Measurements from ENCODE around the gene NDUFAF3.

Gene NDUFAF3

GRCh38 chr3:49028673-49029562, 7.0 kb downstream of the NDUFAF3 start, which contains the start of gene IMPDH2:
Gene IMPDH2, minus strand, starts transcription at chr3:49029398. Its CDS starts 48 bp downstream, at chr3:49029350.
- TF ChIP-seq CTCF (IDR thresholded peaks at IDR 0.05; ENCODE audit: control extremely low read depth, extremely low read depth, low read depth, missing control alignments) = peak; percentile 16
- peak; percentile 91 for DNase-seq (ENCODE audit: extremely low spot score)
- ChIA-PET CTCF (interaction anchor here (0.6 to 1.5 kb wide), 7 partner anchors 9 to 70 kb away, joined by 3 to 5 read pairs (median 4); partner anchors contain the start of genes P4HTM and WDR6), POLR2A (interaction anchor here (0.5 to 1.8 kb wide), 17 partner anchors 8 to 1705 kb away, joined by 3 to 29 read pairs (median 5); partner anchors contain the start of genes DALRD3, P4HTM, QRICH1 and USP19)

GRCh38 chr3:49029563-49029884, 7.6 kb downstream of the NDUFAF3 start:
- TF ChIP-seq CTCF (IDR thresholded peaks at IDR 0.05; ENCODE audit: control extremely low read depth, extremely low read depth, low read depth, missing control alignments) = no peak
- no peak for DNase-seq (ENCODE audit: extremely low spot score)
- POLR2A ChIA-PET = interaction anchor here (0.5 to 1.8 kb wide), 15 partner anchors 9 to 1706 kb away, joined by 3 to 29 read pairs (median 5); partner anchors contain the start of genes DALRD3, P4HTM, QRICH1 and USP19
- CTCF ChIA-PET = interaction anchor here (0.6 to 1.5 kb wide), 7 partner anchors 9 to 70 kb away, joined by 3 to 5 read pairs (median 4); partner anchors contain the start of genes P4HTM and WDR6

GRCh38 chr3:49030321-49030720, 8.4 kb downstream of the NDUFAF3 start:
- DNase-seq (ENCODE audit: extremely low spot score) = no peak
- ChIA-PET POLR2A (interaction anchor here (0.7 to 1.3 kb wide), 2 partner anchors 10 to 510 kb away, joined by 3 to 5 read pairs; no protein-coding TSS in a partner anchor), CTCF (interaction anchor here (1.2 to 2.4 kb wide), 2 partner anchors 9 to 21 kb away, joined by 3 to 19 read pairs; partner anchors contain the start of gene NDUFAF3)
- no peak for TF ChIP-seq CTCF (IDR thresholded peaks at IDR 0.05; ENCODE audit: control extremely low read depth, extremely low read depth, low read depth, missing control alignments)

- CTCF ChIA-PET = interaction anchor here (1.5 to 2.4 kb wide), 3 partner anchors 11 to 44 kb away, joined by 5 to 19 read pairs (median 6); partner anchors contain the start of genes NDUFAF3 and WDR6
- POLR2A ChIA-PET = no interaction called here
- no peak for DNase-seq (ENCODE audit: extremely low spot score)
- no peak for TF ChIP-seq CTCF (IDR thresholded peaks at IDR 0.05; ENCODE audit: control extremely low read depth, extremely low read depth, low read depth, missing control alignments)
Observed at GRCh38 chr3:49032646-49033304, 10.9 kb downstream of the NDUFAF3 start.

- POLR2A ChIA-PET = no interaction called here
- CTCF ChIA-PET = interaction anchor here (1.1 to 2.1 kb wide), 2 partner anchors 13 to 16 kb away, joined by 3 to 12 read pairs; partner anchors contain the start of gene NDUFAF3
- TF ChIP-seq CTCF (IDR thresholded peaks at IDR 0.05; ENCODE audit: control extremely low read depth, extremely low read depth, low read depth, missing control alignments) = no peak
- DNase-seq (ENCODE audit: extremely low spot score) = no peak
Observed at GRCh38 chr3:49034650-49035049, 12.7 kb downstream of the NDUFAF3 start.

GRCh38 chr3:49035281-49035680, 13.4 kb downstream of the NDUFAF3 start:
- DNase-seq (ENCODE audit: extremely low spot score) = no peak
- ChIA-PET POLR2A (no interaction called here), CTCF (interaction anchor here (1.1 to 2.1 kb wide), 2 partner anchors 13 to 16 kb away, joined by 3 to 12 read pairs; partner anchors contain the start of gene NDUFAF3)
- TF ChIP-seq CTCF (IDR thresholded peaks at IDR 0.05; ENCODE audit: control extremely low read depth, extremely low read depth, low read depth, missing control alignments) = no peak

Measured in GM10248 (cell line).